Activated naive CD8-positive, alpha-beta T cell treated with anti-CD3 and anti-CD28 coated beads, Interleukin-2, amount 50 U/mL, for 16 hours (primary cell): ENCODE results near the gene FBXL3.
"Not testable (repeated sequence)": the region's sequence is repeated elsewhere in the genome, so short reads cannot be mapped to it uniquely, and the experiment has no call there.

Experiments
- DNase-seq: peaks from one replicate; pipeline ENCODE4 v3.0.0-alpha.2; 2020; ENCODE audit warnings: low read depth, low spot score

Gene FBXL3

GRCh38 chr13:76991432-76991795 lies 35.5 kb downstream of the FBXL3 start:
- no peak for DNase-seq

- DNase-seq = no peak
These were observed 43.3 kb downstream of the FBXL3 start for GRCh38 chr13:76983676-76984075.

GRCh38 chr13:76982061-76982460 lies 44.9 kb downstream of the FBXL3 start:
- DNase-seq = no peak

- DNase-seq = peak; percentile 76
These were observed 46.8 kb downstream of the FBXL3 start for GRCh38 chr13:76980075-76980718.

- DNase-seq = no peak
These were observed 50.0 kb downstream of the FBXL3 start for GRCh38 chr13:76976929-76977328.

- no peak for DNase-seq
These were observed 50.5 kb downstream of the FBXL3 start for GRCh38 chr13:76976490-76976889.

GRCh38 chr13:76975863-76976262 lies 51.1 kb downstream of the FBXL3 start:
- DNase-seq = no peak

GRCh38 chr13:76974618-76974975 lies 52.4 kb downstream of the FBXL3 start:
- DNase-seq = no peak

GRCh38 chr13:76973920-76974617 lies 52.9 kb downstream of the FBXL3 start:
- DNase-seq = no peak

- DNase-seq = no peak
These were observed 54.8 kb downstream of the FBXL3 start for GRCh38 chr13:76971851-76972829.

- no peak for DNase-seq
These were observed 55.7 kb downstream of the FBXL3 start for GRCh38 chr13:76971215-76971614.

GRCh38 chr13:76969488-76970365 lies 57.2 kb downstream of the FBXL3 start:
- DNase-seq = no peak

- no peak for DNase-seq
These were observed 58.9 kb downstream of the FBXL3 start for GRCh38 chr13:76968041-76968440.

GRCh38 chr13:76967031-76967430 lies 59.9 kb downstream of the FBXL3 start:
- DNase-seq = no peak

- no peak for DNase-seq
These were observed 61.1 kb downstream of the FBXL3 start for GRCh38 chr13:76965759-76966421.

GRCh38 chr13:76959734-76960133 lies 67.2 kb downstream of the FBXL3 start:
- not testable (repeated sequence) for DNase-seq

GRCh38 chr13:76958841-76959432 lies 68.0 kb downstream of the FBXL3 start:
- no peak for DNase-seq

- no peak for DNase-seq
These were observed 71.3 kb downstream of the FBXL3 start for GRCh38 chr13:76955661-76956060.
